ENCODE measurements around the gene HPN. TPM values are rescaled to one million over a fixed set of nuclear protein-coding genes. Genes with fewer than 3 reads are reported as not detected.

Gene HPN
- total and polyA plus RNA-seq, 2 of the 13 experiments (the other 11 are each of a cell fraction or from before 2014, with no cell fraction given): 46.7 to 261 TPM

- no peak for TF ChIP-seq ZNF281 (CRISPR knock-in tag; IDR thresholded peaks at IDR 0.05; ENCODE audit: borderline replicate concordance)
Measured at GRCh38 chr19:35063940-35064818, 22.7 kb downstream of the HPN start (continued).

DNA sequence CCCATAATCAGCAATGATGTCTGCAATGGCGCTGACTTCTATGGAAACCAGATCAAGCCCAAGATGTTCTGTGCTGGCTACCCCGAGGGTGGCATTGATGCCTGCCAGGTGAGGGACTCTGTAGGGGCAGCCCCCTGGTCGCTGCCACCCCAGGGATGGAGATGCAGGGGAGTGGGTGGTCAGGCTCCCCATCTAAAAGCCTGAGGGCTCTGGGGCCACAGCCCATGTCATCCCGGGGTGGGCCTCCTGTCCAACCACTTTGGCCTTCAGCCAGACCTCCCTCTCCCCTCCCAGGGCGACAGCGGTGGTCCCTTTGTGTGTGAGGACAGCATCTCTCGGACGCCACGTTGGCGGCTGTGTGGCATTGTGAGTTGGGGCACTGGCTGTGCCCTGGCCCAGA is 24.1 kb downstream of the HPN start:
- Histone ChIP-seq H3K27me3 (ENCODE audit: control insufficient read depth in 1 of 2, insufficient read depth in 2 of 2, low read length in 2 of 2) (no peaks in the 10 kb centered on the region; a peak in 1 of 5 replicates), H3K27ac (ENCODE audit: extremely low read length, insufficient read depth, low read length) (no peak overlapping the region), H4K20me1 (ENCODE audit: insufficient read depth, low read length) (no peaks in the 10 kb centered on the region), H3K9me3 (ENCODE audit: low read length) (peaks cover 8% of the 10 kb centered on the region), H3K9ac (ENCODE audit: insufficient read depth, low read depth, low read length) (no peak overlapping the region), H2AFZ (ENCODE audit: low read length) (no peak overlapping the region), H3K4me1 (ENCODE audit: insufficient read depth, low read length) (peaks cover 20% of the 10 kb centered on the region), H3K4me2 (ENCODE audit: low read depth, low read length) (no peak overlapping the region), H3K36me3 (replicated peaks in 1 of 2; ENCODE audit: control insufficient read depth in 1 of 2, insufficient read depth in 2 of 2, low read length in 2 of 2) (no peaks in the 10 kb centered on the region), H3K79me2 (ENCODE audit: insufficient read depth, low read length) (no peaks in the 10 kb centered on the region), H3K4me3 (replicated peaks in 1 of 3; ENCODE audit: insufficient read depth in 1 of 3, low read depth in 2 of 3, low read length in 3 of 3) (no peak overlapping the region)
- intact Hi-C loops (cut with micrococcal nuclease; ENCODE audit: unreplicated experiment): no loop called here
- DNase-seq (ENCODE audit: low spot score) (no peak), ATAC-seq (no peak; the same call in 2 of the 3 replicates), FAIRE-seq (no peak)
- in situ Hi-C loops (cut with HindIII; ENCODE audit: extremely low pct_ligation_motif_present, low pct_unique_long_range_greater_than_20kb): loop anchor here (5.0 kb wide), 1 partner anchor 72 kb away; the partner anchor contains the start of genes FXYD1 and LGI4
- CTCF ChIA-PET (ENCODE audit: low intra/inter-chr PET ratio, low total read pairs): no interaction called here
- no TSS peak for BruUV-seq (replicated peaks)
- WGBS (ENCODE audit: low lambda C conversion rate): 68% methylated on average over 4 of the region's 10 CpGs
- POLR2A ChIA-PET: no interaction called here
- no peak for TF ChIP-seq RCOR2 (CRISPR knock-in tag; IDR thresholded peaks at IDR 0.05)
- TF ChIP-seq, protein P1, sequence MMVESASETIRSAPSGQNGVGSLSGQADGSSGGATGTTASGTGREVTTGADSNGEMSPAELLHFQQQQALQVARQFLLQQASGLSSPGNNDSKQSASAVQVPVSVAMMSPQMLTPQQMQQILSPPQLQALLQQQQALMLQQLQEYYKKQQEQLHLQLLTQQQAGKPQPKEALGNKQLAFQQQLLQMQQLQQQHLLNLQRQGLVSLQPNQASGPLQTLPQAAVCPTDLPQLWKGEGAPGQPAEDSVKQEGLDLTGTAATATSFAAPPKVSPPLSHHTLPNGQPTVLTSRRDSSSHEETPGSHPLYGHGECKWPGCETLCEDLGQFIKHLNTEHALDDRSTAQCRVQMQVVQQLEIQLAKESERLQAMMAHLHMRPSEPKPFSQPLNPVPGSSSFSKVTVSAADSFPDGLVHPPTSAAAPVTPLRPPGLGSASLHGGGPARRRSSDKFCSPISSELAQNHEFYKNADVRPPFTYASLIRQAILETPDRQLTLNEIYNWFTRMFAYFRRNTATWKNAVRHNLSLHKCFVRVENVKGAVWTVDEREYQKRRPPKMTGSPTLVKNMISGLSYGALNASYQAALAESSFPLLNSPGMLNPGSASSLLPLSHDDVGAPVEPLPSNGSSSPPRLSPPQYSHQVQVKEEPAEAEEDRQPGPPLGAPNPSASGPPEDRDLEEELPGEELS (CRISPR knock-in tag; IDR thresholded peaks at IDR 0.05): no peak
- TF ChIP-seq ZNF629 (CRISPR knock-in tag; conservative IDR thresholded peaks at IDR 0.05): no peak
- peak; percentile 90 for TF ChIP-seq AGO2 (optimal IDR thresholded peaks at IDR 0.05; ENCODE audit: low read depth, low read length)
- TF ChIP-seq, protein P2, sequence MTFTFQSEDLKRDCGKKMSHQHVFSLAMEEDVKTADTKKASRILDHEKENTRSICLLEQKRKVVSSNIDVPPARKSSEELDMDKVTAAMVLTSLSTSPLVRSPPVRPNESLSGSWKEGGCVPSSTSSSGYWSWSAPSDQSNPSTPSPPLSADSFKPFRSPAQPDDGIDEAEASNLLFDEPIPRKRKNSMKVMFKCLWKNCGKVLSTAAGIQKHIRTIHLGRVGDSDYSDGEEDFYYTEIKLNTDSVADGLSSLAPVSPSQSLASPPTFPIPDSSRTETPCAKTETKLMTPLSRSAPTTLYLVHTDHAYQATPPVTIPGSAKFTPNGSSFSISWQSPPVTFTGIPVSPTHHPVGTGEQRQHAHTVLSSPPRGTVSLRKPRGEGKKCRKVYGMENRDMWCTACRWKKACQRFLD (CRISPR knock-in tag; IDR thresholded peaks at IDR 0.05; ENCODE audit: borderline replicate concordance): no peak
- TF ChIP-seq HNF4A (CRISPR knock-in tag; IDR thresholded peaks at IDR 0.05): no peak
- no peak for TF ChIP-seq HNRNPL (IDR thresholded peaks at IDR 0.05; ENCODE audit: low read depth, low read length)
- TF ChIP-seq, protein P3, sequence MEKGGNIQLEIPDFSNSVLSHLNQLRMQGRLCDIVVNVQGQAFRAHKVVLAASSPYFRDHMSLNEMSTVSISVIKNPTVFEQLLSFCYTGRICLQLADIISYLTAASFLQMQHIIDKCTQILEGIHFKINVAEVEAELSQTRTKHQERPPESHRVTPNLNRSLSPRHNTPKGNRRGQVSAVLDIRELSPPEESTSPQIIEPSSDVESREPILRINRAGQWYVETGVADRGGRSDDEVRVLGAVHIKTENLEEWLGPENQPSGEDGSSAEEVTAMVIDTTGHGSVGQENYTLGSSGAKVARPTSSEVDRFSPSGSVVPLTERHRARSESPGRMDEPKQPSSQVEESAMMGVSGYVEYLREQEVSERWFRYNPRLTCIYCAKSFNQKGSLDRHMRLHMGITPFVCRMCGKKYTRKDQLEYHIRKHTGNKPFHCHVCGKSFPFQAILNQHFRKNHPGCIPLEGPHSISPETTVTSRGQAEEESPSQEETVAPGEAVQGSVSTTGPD (CRISPR knock-in tag; IDR thresholded peaks at IDR 0.05): no peak
- no peak for TF ChIP-seq CBFB (CRISPR knock-in tag; IDR thresholded peaks at IDR 0.05)
- no peak for TF ChIP-seq TEAD2 (CRISPR knock-in tag; IDR thresholded peaks at IDR 0.05)
